ENCODE data around the gene CENPQ.
"Not testable (repeated sequence)": the region's sequence is repeated elsewhere in the genome, so short reads cannot be mapped to it uniquely, and the experiment has no call there.

The CENPQ gene

GRCh38 chr6:49462927-49463611 lies at the start of gene CENPQ, which contains the start of gene MMUT:
Gene CENPQ, plus strand, starts transcription at chr6:49463370. Its CDS starts 6,807 bp downstream, at chr6:49470177.
Gene MMUT, minus strand, starts transcription at chr6:49463253. Its CDS starts 3,787 bp downstream, at chr6:49459466.
- DNase-seq, result peak; percentile 89

DNA sequence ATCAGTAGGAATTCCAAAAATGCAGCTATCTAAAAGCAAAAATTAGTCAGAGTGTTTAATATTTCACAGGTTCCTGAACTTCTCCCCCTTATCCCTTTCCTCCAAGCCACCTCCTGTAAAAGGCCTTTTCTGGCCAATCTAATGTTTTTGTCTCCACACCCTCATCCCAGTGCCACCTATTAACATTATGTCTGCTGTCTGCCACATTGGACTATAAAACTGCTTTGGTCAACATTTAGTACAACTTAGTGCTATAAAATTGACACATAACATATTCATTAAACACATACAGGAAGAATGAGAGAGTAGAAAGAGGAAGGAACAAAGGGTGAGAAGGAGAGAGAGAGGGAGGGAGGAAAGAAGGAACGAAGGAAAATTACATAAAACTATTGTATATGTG lies 47.8 kb upstream of the CENPQ start:
- no peak for DNase-seq

- no peak for DNase-seq
Measured at GRCh38 chr6:49416195-49416594, 47.0 kb upstream of the CENPQ start.

DNA sequence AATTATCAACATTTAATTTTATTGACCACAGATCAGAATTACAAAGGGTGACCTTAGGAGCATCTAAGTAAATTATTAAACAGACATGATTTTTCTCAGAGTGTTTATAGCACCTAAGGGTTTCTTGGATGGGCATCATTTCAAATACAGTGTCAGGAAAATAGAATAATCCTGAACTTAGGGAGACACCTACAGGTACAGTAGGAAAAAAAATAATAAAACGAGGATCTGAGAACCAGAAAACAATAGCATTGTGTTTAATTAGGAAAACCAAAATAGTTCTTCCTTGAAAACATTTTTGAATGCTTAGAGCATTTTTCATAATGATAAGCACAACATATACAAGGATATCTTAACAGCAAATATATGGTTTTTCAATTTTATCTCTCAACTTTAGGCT lies 39.4 kb upstream of the CENPQ start:
- DNase-seq, result no peak

DNA sequence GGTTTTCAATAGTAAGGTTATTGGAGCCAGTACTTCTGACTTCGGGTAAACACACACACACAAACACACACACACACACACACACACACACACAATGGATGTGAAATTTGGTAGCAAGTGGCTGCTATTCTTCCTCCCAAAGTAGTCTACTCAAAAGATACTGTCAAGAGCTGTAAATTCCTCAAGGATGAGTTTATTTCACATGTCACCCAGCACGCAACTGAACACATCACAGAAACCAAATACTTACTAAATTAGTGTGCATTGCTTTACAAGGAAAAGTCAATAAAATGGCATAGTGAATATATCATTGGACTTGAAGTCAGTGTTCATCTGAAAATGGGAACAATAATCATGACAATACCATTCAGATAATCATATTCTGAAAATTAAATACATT lies 33.0 kb upstream of the CENPQ start:
- no peak for DNase-seq

DNA sequence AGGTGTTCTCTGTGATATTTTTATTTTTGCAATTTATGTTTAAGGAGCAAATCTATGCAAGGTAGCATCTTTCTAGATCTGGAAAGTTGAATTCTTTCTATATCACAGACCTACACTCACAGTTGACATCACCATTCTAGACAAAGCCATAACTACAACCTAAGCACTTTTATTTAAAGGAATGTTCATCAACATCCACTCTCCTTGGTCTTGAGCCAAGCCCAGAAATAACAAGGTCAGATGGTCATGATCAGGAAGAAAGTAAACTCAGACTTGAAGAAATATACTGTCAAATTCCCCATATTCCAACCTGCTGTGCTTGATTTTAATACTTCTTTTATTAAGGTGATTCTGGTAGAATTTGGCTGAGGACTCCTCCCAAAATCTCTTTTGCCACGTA lies 32.3 kb upstream of the CENPQ start:
- no peak for DNase-seq

DNA sequence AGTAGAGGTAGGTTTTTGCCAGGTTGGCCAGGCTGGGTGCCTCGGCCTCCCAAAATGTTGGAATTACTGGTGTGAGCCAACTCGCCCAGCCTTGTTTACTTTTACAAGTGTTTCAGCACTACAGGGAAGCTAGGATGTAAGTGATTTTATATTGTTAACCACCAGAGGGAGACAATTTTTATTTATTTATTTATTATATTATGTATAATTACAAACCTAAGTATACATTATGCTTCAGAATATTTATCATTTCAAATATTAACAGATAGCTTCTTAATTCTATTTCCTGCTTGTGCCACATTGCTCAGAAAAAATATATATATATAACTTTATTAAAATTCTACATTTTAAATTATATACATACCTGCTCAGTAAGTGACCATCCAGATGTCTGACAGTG lies 9.9 kb upstream of the CENPQ start:
- DNase-seq, result no peak

- DNase-seq, result no peak
Measured at GRCh38 chr6:49454787-49455709, 8.1 kb upstream of the CENPQ start.

GRCh38 chr6:49457771-49458170 lies 5.4 kb upstream of the CENPQ start:
- DNase-seq, result no peak

DNA sequence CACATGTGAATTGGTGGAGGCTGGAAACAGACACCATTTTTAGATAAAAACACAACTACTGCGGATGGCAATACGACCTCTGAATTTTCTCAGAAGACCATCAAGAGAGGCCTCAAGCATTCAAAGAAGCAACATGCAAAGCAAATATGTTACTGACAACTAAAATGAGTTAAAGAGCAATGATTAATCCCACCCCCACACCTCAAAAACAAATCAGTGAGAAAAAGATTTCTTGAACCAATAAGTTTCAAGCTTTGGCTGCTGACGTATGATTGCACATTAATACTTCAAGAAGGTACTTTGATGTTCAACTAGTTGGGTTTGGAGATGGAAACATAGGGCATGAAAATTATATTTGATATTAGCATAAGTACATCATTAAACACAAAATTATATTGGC lies 1.1 kb upstream of the CENPQ start:
- no peak for DNase-seq

DNA sequence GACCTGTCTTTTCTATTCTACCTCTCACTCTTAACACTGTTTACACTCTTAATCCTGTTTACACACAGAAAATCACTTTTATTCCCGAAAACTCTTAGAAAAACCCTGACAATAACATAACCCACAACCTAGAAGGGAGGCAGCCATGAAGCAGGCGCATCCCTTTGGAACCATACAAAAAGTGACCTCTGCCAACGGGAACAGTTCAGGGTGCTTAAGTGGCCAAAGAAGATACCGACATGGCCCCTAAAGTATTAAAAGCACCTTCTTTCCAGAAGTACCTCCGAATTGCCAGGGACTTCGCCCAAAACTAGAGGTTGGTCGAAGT lies 607 bp upstream of the CENPQ start:
- no peak for DNase-seq

- DNase-seq, result no peak
Measured at GRCh38 chr6:49463612-49463967, 420 bp downstream of the CENPQ start.

- no peak for DNase-seq
Measured at GRCh38 chr6:49464691-49465090, 1.5 kb downstream of the CENPQ start.

DNA sequence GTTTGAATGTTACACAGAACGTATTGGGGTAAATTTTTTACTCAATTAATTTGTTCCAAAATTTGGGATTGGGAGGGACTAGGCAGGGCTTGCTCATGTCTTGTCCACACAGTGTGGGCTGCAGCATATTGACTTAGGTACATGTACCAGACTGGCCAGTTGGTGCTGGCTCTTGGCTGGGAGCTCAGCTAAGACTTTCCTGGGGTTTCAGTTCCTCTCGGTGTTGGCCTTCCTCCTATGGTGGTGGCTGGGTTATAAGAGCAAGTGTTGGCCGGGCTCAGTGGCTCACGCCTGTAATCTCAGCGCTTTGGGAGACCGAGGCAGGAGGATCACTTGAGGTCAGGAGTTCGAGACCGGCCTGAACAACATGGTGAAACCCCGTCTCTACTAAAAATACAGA lies 4.9 kb downstream of the CENPQ start:
- DNase-seq, result no peak

- not testable (repeated sequence) for DNase-seq
Measured at GRCh38 chr6:49476564-49476963, 13.4 kb downstream of the CENPQ start.

DNA sequence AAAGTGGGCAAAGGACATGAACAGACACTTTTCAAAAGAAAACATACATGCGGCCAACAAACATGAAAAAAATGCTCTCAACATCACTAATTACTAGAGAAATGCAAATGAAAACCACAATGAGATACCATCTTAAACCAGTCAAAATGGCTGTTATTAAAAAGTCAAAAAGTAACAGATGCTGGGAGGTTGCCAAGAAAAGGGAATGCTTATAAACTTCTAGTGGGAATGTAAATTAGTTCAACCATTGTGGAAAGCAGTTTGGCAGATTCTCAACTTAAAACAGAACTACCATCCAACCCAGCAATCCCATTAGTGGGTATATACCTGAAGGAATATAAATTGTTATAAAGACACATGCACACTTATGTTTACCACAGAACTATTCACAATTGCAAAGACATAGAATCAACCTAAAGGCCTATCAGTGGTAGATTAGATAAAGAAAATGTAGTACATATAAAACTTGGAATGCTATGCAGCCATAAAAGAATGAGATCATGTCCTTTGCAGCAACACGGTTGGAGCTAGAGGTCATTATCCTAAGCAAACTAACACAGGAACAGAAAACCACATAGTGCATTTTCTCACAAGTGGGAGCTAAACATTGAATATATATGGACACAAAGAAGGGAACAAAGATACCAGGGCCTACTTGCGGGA lies 16.3 kb downstream of the CENPQ start:
- DNase-seq, result no peak

DNA sequence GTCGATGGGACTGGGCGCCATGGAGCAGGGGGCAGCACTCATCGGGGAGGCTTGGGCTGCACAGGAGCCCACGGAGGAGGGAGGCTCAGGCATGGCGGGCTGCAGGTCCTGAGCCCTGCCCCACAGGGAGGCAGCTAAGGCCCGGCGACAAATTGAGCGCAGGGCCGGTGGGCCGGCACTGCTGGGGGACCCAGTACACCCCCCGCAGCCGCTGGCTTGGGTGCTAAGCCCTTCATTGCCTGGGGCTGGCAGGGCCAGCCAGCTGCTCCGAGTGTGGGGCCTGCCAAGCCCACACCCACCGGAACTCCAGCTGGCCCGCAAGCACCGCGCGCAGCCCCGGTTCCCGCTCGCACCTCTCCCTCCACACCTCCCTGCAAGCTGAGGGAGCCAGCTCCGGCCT lies 18.7 kb downstream of the CENPQ start:
- DNase-seq, result not testable (repeated sequence)

DNA sequence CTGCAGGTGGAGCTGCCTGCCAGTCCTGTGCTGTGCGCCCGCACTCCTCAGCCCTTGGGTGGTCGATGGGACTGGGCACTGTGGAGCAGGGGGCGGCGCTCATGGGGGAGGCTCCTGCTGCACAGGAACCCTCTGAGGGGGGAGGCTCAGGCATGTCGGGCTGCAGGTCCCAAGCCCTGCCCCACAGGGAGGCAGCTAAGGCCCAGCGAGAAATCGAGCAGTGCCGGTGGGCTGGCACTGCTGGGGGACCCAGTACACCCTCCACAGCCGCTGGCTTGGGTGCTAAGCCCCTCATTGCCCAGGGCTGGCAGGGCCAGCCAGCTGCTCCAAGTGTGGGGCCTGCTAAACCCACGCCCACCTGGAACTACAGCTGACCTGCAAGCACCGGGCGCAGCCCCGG lies 20.2 kb downstream of the CENPQ start:
- not testable (repeated sequence) for DNase-seq

GRCh38 chr6:49490633-49491032 lies 27.5 kb downstream of the CENPQ start:
- no peak for DNase-seq

GRCh38 chr6:49497304-49497703 lies 34.1 kb downstream of the CENPQ start:
- DNase-seq, result no peak

DNA sequence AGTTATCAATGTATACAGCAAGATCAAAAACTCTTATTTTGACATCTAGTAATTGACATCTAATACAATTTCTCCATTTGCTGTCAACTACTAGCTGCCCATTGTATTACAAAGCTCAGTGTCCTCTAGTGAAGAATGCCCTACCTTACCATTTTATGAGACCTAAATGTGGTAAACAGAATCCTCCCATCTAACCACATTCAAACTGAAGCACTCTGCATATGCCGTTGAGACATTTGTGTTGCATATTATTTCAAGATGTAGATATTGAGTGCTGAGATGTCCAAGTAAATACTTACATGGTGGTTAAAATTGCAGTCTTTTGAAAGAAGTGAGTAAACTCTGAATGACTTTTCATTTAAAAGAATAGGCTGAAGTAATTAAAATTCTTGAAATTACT lies 36.0 kb downstream of the CENPQ start:
- no peak for DNase-seq

DNA sequence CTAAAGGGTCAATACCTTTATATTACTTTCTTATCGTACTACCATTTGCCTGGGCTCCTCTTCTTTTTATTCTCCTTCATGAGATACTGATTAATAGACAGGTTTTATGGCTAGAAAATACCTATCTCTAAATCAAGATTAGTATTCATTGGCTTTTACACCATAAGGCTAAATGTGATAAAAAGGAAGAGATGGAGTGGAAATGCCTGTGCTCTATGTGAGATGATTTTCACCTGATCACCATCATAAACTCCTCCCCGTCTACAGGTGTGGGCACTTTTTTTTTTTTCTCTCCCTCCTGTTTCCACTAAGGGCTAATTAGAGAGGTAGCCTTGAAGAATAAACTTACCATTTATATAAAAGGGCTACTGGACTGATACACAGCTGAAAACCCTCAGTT lies 36.5 kb downstream of the CENPQ start, which contains the start of gene GLYATL3:
Gene GLYATL3 (plus strand): TSS at position 301 of the 400 bp plus-strand sequence. CDS start 12,068 bp downstream, outside the sequence.
- DNase-seq, result no peak

- no peak for DNase-seq
Measured at GRCh38 chr6:49504666-49505065, 41.5 kb downstream of the CENPQ start.
